Mammary epithelial cell (primary cell): Measurements from ENCODE around the gene PUDP.

ENCODE experiments used
- EZH2 ChIP-seq: IDR thresholded peaks from 2 replicates; pipeline ENCODE4 v1.6.1; 2012; ENCODE audit warnings: low read length, inconsistent platforms, borderline replicate concordance
- TF ChIP-seq, protein P1 (sequence below), 2 donors: IDR thresholded peaks in 1 of 2; conservative IDR thresholded peaks in 1 of 2; 2 replicates each; pipeline ENCODE4 v1.5.1; 2011 to 2012; ENCODE audit warnings: inconsistent platforms in 2 of 2, low read length in 2 of 2, mild to moderate bottlenecking in 2 of 2, control low read depth in 1 of 2, low read depth in 1 of 2; ENCODE audit not compliant: insufficient read depth in 1 of 2; ENCODE audit errors: extremely low read depth in 1 of 2

DNA sequence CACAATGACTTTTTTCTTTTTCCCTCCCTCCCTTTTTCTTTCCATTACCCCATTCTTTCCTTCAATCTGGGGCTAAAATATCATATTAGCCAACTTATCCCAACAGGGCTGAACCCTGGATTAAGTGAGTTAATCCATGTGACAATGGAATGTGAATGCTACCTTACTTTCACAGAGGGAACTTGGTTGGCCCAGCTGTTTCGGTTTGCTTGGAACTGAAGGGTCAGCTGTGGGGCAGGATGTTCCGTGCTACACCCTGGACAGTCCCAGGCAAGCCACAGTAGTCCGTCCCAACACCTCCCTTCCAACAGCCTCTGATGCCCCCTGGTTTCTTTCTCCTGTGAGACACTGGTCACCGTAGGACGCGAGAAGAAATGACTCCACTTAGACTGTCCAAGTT is 95.4 kb downstream of the PUDP start:
- TF ChIP-seq, protein P1, sequence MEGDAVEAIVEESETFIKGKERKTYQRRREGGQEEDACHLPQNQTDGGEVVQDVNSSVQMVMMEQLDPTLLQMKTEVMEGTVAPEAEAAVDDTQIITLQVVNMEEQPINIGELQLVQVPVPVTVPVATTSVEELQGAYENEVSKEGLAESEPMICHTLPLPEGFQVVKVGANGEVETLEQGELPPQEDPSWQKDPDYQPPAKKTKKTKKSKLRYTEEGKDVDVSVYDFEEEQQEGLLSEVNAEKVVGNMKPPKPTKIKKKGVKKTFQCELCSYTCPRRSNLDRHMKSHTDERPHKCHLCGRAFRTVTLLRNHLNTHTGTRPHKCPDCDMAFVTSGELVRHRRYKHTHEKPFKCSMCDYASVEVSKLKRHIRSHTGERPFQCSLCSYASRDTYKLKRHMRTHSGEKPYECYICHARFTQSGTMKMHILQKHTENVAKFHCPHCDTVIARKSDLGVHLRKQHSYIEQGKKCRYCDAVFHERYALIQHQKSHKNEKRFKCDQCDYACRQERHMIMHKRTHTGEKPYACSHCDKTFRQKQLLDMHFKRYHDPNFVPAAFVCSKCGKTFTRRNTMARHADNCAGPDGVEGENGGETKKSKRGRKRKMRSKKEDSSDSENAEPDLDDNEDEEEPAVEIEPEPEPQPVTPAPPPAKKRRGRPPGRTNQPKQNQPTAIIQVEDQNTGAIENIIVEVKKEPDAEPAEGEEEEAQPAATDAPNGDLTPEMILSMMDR (conservative IDR thresholded peaks at IDR 0.05 in 1 of 2, IDR thresholded peaks at IDR 0.05 in 1 of 2; ENCODE audit: extremely low read depth in 1 of 2, insufficient read depth in 1 of 2, low read depth in 1 of 2, low read length in 2 of 2): no peak
- TF ChIP-seq EZH2: no peak
